Coronary artery (tissue), 2 donors: ENCODE results near the gene ULK4.

Source experiments
- DNase-seq: peaks from one replicate; pipeline ENCODE4 v3.0.0-alpha.2; 2017; ENCODE audit warnings: low spot score
- H3K27ac ChIP-seq, 2 donors: fragments of 200-600 bp; sonication (generic); one replicate each; pipeline ENCODE4 v1.5.1; 2016 to 2019
- H3K4me3 ChIP-seq: fragments of 200-600 bp; sonication (generic); 2 replicates; pipeline ENCODE4 v1.5.1; 2016; ENCODE audit warnings: mild to moderate bottlenecking, moderate library complexity
- TF ChIP-seq, protein P1 (sequence below): fragments of 200-600 bp; sonication (generic); IDR thresholded peaks from one replicate; pipeline ENCODE4 v1.5.1; 2019; ENCODE audit warnings: antibody characterized with exemption

Gene ULK4

DNA sequence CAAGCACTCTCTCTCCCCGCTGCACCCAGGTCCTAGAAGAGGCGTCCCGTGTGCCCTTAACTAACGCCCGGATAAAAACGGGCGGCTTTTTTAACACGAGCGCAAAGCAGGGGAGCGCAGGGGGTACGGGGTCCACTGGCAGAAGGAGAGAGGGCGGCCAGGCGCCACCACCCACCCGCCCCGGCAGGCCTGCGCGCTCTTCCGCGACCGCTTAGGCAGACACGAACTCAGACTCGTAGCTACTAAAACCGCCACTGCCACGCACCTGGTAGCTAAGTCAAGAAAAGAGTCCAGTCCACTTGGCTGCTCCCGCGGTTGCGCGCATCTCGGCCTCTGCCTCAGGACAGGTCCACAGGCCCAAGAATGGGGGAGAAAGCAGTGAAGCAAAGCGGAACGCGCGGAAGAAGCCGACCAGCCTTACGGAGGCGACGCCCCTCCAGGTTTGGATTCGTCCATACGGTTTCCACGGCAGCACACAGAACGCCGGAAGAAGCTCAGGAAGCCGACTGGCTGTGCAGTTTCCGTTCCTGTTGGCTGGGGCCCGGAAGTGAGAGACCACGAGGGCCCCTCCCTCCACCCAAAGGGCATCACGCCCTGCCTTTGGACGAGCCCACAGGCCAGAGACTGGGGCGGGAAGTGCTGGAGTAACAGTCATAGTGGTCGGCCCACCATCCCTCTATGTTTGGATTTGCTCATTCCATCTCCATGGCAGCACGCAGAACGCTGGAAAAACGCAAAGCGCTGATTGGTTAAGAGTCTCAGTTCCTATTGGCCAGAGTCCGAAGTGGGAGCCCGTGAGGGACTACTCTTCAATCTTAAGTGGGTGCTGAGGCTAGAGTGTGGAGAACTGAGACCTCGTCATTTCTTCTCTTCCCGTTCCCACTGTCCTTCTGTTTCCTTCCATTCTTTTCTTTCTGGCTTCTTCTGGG lies at the start of gene ULK4:
TSS of gene ULK4 (minus strand) at position 353 of the 929 bp plus-strand sequence. CDS start 7,344 bp downstream, outside the sequence.
- Histone ChIP-seq H3K27ac (peak within 1 kb of the TSS; percentile 73 to 79), H3K4me3 (peak within 1 kb of the TSS; percentile 80)
- DNase-seq: peak; percentile 99
- TF ChIP-seq, protein P1, sequence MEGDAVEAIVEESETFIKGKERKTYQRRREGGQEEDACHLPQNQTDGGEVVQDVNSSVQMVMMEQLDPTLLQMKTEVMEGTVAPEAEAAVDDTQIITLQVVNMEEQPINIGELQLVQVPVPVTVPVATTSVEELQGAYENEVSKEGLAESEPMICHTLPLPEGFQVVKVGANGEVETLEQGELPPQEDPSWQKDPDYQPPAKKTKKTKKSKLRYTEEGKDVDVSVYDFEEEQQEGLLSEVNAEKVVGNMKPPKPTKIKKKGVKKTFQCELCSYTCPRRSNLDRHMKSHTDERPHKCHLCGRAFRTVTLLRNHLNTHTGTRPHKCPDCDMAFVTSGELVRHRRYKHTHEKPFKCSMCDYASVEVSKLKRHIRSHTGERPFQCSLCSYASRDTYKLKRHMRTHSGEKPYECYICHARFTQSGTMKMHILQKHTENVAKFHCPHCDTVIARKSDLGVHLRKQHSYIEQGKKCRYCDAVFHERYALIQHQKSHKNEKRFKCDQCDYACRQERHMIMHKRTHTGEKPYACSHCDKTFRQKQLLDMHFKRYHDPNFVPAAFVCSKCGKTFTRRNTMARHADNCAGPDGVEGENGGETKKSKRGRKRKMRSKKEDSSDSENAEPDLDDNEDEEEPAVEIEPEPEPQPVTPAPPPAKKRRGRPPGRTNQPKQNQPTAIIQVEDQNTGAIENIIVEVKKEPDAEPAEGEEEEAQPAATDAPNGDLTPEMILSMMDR: no peak

DNA sequence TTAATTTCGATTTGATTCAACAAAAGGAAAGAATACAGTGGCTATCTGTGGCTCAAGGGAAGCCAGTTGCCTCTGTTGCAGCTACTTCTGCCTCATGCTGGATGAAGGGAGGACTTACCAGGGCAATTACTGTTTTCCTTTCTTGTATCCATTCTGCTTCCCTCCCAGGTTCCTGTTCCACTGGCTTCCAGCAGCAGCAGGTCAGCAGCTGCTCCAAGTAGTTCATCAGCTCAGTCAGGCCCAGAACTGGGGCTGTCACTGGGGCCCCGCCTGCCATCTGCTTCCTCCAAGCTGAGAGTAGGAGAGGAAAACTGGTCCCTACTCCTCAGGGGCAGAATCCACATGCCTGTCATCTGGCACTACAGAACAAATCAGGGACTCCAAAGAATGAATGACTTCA lies 48.6 kb upstream of the ULK4 start:
- no peak for DNase-seq
- Histone ChIP-seq H3K27ac (no peak overlapping the region), H3K4me3 (no peak overlapping the region)
- TF ChIP-seq, protein P1: no peak

DNA sequence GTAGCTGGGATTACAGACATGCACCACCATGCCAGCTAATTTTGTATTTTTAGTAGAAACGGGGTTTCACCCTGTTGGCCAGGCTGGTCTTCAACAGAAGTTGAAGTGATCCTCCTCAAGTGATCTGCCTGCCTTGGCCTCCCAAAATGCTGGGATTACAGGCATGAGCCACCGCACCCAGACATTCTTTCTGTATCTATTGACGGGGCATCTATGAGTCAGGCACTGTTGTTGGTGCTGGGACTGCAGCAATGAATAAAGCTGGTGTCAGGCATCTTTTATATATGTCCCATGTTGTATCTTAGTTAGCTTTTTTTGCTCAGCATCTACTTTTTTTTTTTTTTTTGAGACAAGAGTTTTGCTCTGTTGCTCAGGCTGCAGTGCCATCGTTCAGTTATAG lies 47.6 kb upstream of the ULK4 start:
- H3K27ac ChIP-seq: no peak overlapping the region
- DNase-seq: no peak
- TF ChIP-seq, protein P1: no peak

DNA sequence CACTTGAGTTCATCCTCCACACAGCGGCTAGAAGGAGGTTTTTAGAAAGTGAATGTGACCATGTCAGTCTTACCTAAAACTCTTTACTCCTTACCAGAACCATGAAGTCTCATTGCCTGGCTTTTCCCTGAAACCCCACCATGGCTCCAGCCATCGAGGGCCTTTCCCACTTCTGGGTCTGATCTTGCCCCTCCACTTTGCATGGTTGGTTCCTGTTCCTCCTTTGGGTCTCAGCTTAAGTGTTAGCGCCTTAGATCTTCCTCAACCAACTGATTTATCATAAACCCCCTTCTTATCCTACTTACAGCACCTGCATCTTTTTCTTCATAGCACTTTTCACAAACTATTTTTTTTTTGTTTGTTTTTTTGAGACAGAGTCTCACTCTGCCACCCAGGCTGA lies 45.9 kb upstream of the ULK4 start:
- Histone ChIP-seq H3K4me3 (no peak overlapping the region), H3K27ac (no peak overlapping the region)
- no peak for DNase-seq
- TF ChIP-seq, protein P1: no peak

More for the DNA sequence above, 47.6 kb upstream of the ULK4 start:
- no peak overlapping the region for H3K4me3 ChIP-seq

DNA sequence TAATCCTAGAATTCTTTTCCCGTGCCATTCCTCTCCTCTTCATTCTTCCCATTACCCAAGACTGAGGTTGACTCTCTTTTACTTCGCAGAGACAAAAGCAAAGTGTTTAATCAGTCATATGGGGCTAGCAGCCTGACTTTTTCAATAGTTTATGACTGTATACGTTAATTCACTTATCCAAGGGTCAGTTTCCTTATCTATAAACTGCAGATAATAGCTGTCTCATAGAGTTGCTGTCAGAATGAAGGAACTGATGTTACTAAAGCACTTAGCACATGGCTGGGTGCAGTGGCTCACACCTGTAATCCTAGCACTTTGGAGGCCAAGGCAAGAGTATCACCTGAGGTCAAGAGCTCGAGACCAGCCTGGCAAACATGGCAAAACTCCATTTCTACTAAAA lies 43.5 kb upstream of the ULK4 start:
- no peak overlapping the region for H3K27ac ChIP-seq
- TF ChIP-seq, protein P1: no peak
- DNase-seq: no peak
- H3K4me3 ChIP-seq: no peak overlapping the region

DNA sequence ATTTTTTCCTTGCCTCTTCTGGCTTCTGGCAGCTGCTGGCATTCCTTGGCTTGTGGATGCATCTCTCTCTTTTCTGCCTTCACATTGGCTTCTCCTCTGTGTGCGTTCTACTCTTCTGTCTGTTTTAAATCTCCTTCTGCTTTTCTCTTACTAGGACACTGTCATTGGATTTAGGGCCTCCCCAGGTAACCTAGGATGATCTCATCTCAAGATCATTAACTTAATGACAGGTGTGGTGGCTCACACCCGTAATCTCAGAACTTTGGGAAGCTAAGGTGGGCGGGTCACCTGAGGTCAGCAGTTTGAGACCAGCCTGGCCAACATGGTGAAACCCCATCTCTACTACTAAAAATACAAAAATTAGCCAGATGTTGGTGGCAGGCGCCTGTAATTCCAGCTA lies 40.9 kb upstream of the ULK4 start:
- H3K27ac ChIP-seq: no peak overlapping the region
- no peak for DNase-seq
- TF ChIP-seq, protein P1: no peak
- H3K4me3 ChIP-seq: no peak overlapping the region

DNA sequence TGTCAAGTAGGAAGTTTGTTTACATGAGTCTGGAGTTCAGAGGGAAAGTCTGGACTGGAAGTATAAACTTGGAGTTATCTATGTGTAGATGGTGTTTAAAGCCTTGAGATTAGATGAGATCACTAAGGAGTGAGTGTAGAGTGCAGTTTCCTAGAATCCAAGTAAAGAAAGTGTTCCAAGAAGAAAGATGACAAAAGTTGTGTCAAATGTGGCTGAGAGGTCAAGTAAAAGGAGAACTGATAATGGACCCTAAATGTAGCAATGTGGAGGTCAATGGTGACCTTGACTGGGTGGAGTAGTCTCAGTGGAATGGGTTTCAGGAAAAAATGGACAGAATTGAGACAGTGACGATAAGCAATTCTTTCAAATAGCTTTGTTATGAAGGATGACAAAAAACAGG lies 39.9 kb upstream of the ULK4 start:
- H3K4me3 ChIP-seq: no peak overlapping the region
- no peak overlapping the region for H3K27ac ChIP-seq
- TF ChIP-seq, protein P1: no peak
- DNase-seq: no peak
